ENCODE results near the gene ALPL.
"Not testable (repeated sequence)": the region's sequence is repeated elsewhere in the genome, so short reads cannot be mapped to it uniquely, and the experiment has no call there.

The ALPL gene

DNA sequence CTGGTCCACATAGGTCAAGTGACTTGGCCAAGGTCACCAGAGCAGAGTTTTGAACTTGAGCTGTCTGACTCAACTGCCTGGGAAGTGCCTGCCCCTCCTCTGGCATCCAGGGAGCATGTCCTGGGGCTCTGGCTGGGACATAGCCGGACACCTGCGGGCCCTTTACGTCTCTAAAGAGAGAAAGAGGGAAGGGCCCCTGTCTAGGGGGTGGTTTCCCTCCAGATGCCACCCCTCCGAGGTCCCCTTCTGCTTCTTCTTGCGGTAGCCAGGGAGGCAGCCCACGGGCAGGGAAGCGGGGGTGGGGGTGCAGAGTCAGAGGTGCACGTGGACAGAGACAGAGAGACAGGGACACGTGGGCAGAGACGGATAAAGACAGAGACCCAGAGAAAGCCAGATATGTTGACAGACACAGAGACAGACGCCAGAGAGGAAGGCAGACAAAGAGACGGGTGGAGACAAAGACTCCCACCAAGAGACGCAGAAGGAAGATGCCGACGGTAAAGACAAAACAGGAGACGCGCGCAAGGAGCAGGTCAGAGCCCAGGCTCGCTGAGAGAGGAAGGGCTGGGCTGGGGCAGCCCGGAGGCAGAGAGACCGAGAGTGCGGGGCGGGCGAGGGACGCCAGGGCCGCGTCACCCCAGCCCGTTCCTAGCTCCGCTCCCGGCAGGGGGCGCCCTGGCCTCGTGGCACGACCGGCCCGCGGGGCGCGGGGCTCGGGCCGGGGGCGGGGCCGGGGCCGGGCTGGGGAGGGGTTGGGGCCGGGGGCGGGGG lies 458 bp upstream of the ALPL start:
- peak; percentile 56 to 85 for DNase-seq

DNA sequence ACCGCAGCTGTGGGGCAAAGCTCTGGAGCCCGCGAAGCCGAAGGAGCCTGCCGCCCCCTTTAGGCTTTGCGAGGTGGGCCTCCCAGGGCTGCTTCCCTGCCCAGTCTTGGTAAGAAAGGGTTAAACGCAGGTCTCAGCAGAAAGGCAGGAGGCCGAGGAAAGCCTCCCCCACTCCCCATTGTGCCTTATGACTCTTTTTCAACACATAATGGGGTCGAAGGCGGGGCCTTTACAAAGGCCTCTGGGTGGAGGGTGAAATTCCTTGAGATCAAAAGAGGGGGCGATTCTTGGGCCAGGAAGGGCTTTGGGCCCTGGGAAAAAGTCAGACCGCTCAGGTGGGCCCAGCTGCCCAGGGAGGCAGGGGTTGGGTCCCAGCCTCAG lies 880 bp downstream of the ALPL start:
- no peak for DNase-seq

DNA sequence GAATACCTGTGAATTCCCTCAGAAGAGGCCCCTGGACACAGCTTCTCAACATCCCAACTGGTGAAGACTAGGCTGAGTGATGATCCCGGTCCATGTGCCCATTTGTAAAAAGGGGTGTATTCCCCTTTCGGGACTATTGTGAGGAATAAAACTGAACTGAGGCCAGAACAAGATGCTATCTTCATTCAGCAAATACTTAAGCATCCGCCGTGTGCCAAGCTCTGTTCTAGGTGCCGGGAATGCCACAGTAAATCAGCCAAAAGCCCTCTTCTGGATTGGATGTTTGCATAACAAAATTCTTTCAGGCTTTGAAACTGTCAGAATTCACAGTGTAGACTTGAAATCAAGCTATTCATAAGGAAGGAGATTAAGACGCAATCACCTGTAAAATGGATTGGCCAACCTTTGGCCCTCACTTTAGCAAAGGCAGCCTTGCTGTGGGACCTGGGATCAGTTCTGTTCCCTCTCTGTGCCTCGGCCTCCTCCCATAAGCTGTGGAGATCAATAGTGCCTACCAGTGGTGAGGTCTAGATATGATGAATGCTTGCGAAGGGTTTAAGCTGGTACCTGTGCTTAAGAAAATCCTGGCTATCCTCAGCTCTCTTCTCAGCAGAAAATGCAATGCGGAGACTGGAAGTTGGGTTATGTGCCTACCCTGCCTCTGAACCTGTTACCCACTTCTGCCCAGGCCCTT lies 1.8 kb downstream of the ALPL start:
- no peak for DNase-seq

DNA sequence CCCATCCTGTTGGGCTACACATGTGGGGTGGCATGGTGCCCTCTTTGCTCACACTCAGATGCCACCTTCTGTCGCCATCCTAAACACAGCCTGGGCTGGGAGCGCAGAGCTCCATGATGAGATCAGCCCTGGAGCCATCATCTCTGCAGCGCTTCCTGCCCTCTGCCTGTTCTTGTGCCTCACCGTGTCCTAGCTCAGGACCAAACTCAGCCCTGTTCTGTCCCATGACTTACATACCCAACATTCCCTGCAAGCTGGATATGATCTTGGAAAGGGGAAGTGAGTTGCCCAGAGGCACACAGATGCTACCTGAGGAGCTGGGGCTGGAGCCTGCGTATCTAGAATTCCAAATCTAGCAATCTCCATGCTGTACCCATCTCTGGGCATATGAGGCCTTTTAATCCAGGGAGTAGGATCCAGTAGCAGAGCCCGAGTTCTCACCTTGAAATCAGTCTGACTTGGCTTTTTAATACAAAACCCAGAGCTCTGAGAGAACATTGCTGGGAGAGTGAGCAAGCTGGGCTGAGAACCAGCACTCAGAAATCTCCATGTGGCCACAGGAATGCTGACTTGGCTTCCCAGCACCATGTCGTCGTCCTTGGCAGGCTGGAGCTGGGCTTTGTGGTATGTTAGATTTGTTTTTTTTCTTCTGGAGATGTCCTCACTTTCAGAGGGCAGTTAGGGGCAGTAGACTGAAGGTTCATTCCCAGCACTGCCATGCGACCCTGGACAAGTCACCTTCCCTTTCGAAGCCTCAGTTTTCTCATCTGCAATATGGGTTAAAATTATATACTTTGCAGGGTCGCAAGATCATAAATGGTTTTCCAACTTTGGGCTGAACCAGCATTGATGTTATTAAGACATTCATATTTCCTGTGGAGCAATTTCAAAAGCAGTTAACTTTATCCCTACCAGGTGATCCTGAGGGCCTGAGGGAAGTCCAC lies 2.6 kb downstream of the ALPL start:
- DNase-seq, result no peak

DNA sequence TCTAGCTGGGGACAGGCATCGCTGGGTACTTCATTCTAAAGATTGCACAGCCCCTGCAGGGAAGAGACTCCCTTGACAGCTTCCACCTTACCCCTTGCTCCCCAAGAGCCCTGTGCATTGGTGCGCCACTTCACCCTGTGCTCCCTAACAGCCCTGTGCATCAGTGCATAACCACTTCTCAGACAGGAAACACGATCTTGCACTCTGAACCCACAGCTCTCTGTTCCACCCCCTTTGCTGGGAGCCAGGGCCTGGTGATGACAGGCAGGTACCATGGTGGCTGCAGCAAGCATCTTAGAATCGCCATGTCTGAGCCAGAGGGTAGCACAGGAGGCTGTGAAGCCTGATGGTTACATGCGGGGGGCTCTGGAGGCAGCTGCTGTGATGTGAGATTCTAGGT lies 5.0 kb downstream of the ALPL start:
- DNase-seq, result no peak

DNA sequence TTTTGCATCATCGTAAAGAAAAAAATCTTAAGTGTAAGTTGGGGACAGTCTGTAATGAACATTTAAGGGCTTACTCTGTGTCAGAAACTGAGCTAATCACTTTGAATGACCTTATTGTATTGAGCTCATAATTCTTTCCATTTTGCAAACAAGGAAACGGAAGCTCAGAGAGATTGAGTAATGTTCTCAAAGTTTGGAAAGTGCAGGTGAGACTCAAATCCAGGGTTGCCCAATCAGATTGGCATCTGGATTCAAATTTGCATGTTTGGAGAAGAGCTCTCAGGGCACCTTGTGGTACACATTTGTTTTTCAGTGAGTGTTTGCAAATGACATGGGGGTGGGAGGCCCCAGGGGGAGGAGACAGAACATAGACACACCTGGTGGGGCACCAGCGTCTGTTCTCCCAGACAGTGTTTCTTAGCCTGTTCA lies 8.0 kb downstream of the ALPL start:
- DNase-seq, result no peak

DNA sequence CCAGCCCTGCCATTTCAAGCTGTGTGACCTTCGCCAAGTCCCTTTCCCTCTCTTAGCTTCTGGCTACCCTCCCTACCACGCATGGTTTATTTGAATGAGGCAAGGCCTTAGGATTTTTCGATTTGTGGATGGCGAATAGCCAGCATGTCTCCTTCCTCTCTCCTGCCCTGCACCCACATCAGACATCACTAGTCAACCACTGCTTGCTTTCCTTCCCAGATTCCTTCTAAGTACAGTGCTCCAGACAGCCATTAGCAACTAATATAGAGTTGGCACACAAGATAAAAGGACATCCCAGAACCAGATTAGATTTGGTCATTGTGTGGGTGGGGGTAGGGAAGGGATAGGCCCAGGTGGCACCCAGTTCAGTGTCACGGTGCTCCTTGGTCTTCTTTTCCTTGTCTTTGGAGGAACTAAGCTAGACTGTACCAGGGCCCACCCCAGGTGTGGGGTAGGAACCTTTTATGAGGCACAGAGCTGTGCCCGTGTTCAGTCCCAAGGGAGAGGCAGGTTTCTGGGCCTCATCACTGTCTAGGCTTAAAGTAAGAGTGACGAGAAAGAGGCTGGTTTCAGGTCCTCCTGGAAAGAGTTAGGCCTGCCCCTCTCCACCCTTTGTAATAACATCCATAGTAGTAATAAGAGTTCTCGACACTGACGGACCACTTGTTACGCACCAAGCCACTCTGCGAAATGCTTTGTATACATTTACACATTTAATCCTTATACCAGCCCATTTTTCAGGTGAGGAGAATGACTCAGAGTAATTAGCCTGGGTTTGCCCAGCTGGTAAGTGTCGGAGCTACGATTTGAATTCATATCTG lies 8.6 kb downstream of the ALPL start:
- DNase-seq, result no peak

DNA sequence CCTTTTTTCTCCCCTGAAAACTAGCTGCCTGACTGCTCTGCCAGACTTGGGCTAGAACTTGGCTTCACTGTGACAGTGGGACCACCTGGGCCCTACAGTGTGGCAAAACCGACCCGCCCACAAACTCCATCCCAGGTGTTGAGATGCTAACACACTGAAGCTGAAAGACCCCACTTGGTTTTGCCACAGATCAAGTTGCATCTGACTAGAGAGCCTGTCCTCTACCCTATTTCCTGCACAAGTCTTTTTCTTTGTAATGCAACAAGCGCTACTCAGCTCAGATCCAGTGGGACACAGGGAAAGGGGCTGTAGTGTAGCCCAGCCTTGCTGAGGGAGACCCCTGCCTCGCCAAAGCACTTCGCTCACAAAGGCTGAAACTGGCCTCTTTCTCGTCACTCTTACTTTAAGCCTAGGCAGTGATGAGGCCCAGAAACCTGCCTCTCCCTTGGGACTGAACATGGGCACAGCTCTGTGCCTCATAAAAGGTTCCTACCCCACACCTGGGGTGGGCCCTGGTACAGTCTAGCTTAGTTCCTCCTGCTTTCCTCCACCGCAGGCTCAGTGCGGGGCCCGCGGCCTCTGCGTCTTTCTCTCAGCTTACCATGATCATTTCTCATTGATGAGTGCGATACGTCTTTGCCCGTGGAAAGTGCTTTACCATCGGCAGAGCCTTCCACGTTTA lies 9.7 kb downstream of the ALPL start:
- no peak for DNase-seq

DNA sequence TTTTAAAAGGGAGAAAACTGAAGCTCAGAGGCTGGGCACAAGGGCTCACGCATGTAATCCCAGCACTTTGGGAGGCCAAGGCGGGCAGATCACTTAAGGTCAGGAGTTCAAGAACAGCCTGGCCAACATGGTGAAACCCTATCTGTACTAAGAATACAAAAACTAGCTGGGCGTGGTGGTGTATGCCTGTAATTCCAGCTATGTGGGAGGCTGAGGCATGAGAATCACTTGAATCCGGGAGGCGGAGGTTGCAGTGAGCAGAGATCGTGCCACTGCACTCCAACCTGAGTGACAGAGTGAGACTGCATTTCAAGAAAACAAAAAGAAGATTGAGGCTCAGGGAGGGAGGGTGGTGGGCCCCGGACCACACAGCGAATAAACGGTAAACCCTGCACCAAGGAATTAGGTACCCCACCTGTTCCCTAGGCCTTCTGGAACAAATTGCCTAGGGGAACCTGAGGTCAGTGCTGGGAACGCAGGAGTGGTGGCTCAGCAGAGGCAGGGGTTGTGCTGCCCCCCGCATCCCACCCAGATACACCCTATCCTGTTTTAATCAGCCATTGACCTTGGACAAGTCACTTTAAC lies 10.4 kb downstream of the ALPL start:
- not testable (repeated sequence) for DNase-seq

DNA sequence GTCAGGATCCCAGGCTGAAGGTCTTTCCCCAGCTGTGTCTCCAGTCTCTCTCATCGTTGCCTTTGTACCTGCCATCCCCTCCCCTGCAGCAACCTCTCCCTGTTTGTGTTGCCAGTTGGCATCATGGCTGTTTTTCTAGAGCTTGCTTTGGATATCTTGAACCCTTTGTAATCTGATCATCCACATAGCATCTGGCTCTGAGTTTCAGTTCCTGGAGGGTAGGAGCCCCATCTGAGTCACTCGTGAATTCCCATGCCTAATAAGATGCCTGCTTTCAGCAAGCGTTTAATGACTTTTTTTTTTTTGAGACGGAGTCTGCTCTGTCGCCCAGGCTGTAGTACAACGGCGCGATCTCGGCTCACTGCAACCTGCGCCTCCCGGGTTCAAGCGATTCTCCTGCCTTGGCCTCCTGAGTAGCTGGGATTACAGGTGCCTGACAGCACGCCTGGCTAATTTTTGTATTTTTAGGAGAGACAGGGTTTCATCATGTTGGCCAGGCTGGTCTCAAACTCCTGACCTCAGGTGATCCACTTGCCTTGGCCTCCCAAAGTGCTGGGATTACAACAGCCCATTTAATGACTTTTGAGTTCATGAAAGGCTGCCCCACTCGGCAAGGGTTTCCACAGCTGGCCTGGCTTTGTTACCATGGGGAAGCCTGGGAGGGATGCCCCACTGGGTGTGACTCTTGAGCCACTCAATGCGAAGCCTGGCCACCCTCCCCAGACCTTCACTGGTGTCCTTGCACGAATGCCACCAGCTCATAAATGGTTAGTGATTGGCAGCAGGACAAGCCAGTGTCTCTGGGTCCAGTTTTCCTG lies 11.9 kb downstream of the ALPL start:
- no peak for DNase-seq

DNA sequence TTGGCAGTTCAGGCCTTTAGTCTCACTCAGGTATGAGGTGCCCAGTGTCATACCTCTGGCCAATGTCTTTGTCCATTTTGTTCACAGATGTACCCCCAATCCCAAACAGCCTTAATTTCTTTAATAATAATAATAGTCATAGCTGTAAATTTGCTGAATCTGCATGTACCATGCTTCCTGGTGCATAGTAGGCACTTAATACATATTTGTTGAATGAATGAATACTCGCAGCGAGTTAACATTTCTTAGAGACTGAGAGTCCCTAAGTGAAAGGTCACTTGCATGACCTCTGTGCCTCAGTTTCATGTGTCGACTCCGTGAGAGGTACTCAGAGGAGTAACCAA lies 12.5 kb downstream of the ALPL start:
- DNase-seq, result no peak

DNA sequence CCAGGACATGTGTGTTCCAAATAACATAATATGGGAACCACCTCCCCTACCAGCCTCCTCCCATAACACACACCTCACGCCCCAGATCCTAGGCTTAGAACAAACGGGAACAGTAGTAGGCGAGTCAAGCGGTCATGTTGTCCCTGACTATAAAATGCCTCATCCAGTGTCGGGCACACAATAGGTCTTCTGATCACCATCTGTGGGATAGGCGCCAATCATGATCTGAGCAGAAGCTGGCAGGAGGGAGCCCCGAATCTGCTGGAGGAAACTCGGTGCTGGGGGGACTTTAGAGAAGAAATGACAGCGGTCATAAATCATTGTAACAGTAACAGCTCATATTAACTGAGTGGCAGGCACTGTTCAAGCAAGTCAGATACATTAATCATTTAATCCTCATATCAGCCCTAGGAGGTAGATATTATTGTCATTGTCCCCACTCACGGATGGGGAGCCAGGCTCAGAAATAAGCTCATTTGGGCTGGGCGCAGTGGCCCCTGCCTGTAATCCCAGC lies 13.4 kb downstream of the ALPL start:
- DNase-seq, result no peak

DNA sequence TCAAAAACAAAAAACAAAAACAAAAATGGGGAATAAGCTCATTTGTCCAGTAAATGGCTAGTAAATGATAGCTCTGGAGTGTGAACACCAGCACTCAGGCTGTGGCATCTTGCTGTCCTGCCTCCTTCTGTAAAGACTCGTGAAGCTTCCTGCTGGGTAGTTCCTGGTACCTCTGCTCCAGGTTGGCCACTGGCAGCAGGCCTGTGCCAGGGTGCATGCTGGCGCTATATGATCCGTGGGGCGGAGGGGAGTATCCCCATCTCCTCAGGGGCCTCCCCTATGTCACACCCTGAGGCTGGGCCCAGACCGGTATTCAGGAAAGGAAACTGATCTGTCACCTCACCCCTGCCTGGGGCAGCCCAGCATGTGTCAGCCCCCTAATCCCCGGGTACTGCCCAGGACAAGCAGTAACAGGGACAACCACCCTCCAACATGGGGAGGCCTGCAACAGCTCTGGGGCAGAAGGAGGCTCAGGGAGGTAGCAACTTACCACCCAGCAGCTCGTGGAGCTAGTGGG lies 14.1 kb downstream of the ALPL start:
- DNase-seq, result no peak

DNA sequence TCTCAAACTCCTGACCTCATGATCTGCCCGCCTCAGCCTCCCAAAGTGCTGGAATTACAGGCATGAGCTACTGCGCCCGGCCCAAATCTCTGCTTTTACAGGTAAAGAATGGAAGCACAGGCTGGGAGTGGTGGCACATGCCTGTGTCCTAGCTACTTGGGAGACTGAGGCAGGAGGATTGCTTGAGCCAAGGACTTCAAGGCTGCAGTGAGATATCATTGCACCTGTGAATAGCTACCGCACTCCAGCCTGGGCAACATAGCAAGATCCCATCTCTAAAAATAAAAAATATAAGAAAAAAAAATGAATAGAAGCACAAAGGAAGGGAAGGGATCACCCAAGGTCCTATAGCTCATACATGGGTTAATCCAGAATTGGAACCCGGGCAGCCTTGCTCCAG lies 15.0 kb downstream of the ALPL start:
- DNase-seq, result no peak

DNA sequence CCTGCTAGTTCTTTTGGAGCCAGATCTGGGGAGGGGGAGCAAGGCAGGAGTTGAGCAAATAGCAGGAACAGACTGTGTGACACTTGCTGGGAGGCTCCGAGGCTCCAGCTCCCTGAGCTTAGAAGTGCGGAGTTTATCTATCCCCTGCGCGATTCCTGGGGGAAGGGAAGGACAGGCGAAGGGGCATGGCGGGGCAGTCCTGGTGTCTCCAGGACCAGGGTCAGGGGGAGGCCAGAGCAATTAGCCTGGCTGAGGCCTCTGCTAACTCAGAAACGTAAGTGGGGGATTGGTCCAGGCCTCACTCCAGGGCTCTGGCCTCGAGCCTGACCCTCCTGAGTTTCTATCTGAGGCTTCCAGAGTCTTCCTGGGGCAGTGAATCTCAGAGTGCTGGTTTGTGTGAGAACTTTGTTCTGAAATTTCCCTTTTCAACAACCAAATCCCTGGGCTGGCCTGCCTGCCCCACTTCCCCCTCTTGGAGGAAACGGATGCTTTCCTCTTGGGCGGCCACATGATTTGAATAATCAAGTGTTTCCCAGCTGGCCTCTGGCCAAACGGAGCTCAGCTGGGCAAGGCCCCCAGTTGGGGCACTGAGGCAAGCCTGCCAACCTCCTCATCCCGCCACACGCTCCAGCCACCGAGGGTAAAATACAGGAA lies 15.6 kb downstream of the ALPL start:
- no peak for DNase-seq

DNA sequence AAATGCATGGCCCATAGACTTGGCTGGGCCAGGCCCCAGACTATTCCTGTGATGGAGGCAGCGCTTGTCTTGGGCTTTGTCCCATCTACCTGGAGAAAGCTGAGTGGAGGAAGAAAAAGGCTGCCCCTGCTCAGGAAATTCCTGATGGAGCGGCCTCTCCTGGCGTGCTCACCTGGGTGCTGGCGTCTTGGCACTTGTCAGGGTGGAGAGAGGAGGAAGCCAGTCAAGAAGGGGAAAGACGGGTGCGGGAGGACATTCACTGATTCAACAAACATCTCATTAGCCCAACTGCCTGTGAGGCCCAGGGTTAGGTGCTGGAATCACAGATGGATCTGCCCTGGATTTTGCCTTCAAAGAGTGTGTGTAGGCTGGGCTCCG lies 16.1 kb downstream of the ALPL start:
- no peak for DNase-seq

DNA sequence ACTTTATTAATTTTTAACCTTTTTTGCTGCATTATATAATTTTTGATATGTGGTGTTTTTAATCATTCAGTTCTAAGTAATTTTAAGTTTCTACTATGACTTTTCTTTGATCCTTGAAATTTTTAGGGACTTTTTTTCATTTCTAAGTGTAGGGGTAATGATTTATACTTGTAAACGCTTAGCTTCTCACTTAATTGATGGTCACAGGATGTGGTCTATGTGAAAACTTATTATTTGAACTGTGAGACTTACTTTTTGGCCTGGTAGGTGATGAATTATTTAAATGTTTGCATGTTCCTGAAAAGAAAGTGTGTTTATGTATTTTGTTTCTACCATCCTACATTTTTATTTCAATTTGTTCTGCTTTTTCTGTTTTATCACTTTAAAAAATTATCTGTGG lies 17.2 kb downstream of the ALPL start:
- no peak for DNase-seq

DNA sequence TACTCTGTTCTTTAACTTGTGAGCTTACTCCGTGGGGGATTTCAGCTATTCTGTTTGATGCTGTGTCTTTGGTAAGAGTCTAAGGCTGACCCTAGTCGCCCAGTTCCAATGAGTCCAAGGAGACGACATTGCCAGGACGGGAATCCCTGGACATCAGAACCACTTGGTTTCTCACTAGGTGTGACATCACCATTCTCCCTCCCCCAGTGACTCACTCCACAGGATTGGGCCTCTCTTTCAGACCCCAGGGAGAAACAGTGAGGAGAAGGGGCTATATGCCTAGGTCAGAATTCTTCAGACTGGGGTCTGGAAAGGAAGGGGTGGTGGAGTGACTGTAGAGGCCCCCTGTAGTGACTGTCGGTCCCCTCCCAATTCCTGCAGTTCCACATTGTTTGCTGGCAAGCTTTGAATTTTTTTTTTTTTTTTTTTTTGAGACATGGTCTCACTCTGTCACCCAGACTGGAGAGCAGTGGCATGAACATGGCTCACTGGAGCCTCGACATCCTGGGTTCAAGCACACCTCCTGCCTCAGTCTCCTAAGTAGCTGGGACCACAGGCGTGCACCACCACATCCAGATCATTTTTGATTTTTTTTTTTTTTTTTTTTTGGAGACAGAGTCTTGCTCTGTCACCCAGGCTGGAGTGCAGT lies 21.3 kb downstream of the ALPL start:
- DNase-seq, result no peak

DNA sequence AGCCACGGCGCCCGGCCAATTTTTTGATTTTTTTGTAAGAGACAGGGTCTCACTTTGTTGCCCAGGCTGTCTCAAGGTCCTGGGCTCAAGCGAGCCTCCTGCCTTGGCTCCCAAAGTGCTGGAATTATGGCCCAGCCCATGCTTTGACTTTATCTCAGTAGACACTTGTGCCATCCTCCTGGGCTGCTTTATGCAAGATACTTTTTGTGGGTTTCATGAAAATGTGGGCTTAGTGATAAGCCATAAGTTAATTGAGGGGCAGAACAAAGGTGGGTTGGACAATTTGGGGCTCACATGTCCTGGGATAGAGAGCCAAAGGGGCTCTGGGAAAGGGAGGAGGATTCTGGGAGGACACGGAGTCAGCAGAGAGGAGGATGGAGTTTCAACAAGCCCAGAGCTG lies 22.0 kb downstream of the ALPL start:
- DNase-seq, result no peak
